ENCODE results near the gene GMNC.
"Not testable (repeated sequence)": the region's sequence is repeated elsewhere in the genome, so short reads cannot be mapped to it uniquely, and the experiment has no call there.

The GMNC gene, protein sequence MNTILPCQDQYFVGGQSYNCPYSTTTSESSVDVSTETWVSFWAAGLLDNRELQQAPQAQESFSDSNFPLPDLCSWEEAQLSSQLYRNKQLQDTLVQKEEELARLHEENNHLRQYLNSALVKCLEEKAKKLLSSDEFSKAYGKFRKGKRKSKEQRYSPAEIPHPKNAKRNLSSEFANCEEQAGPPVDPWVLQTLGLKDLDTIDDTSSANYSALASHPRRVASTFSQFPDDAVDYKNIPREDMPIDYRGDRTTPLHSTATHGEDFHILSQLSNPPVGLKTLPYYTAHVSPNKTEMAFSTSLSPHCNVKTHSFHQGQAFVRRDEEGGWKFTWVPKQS

DNA sequence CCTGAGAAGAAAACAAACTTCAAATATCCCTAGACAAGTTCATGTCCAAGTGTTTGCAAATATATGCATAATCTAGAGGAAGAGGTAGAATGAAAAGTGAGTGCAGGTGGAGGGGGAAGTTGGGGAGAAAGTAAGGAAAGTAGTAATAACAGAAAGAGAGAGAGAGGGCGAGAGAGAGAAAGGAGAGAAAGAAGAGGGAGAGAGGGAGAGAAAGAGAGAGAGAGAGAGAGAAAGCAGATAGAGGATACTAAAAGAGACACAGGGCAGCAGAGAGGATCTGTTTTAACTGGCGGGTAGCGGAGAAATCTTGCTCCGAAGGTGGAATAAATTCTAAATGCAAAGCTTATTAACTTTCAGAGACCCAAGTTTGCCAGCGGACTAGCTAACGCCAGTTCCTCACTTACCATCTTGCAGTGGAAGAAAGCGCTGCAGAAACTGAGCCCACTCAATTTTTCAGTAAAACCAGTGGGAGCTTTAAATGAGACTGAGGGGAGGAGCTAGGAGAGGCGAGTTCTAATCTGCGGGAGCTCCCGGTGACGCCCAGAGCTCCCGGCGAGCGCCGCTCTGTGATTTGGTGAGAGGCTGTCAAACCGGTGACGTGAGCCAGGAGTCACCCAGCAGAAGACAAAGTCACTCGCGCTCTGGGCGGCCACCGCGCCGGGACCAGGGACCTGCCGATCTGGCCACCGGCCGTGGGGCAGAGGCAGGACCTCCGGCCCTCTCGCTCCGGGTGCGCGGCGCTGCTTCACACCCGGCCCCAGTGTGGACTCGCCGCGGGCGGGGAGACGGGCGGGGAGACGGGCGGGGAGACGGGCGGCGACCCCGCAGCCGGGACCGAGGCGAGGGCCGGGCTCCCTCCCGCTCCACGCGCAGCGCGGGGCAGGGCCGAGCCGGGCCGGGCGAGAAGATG, at the start of gene GMNC:
GMNC (minus strand) TSS at position 486 of the 910 bp plus-strand sequence; CDS start at position 407, 79 bp downstream.
- peak; percentile 10 for DNase-seq

DNA sequence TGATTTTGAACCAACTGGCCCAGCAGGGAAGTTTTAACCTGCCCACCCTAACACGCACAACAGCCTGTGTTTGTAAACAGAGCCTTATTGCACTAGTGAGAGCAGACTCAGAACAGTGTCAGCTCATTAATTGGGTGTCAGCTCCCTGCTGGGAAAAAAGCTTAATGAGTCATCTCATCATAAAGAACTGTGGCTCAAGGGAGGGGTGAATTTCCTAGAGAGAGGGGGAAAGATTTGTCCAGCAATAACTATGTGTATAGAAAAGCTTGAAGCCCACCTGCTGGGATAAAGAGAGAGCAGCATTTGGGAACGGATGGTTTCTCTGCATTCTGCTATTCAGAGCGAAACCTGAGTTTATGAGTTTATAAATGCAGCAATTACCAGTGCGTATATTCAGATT, 48.9 kb upstream of the GMNC start:
- no peak for DNase-seq

DNA sequence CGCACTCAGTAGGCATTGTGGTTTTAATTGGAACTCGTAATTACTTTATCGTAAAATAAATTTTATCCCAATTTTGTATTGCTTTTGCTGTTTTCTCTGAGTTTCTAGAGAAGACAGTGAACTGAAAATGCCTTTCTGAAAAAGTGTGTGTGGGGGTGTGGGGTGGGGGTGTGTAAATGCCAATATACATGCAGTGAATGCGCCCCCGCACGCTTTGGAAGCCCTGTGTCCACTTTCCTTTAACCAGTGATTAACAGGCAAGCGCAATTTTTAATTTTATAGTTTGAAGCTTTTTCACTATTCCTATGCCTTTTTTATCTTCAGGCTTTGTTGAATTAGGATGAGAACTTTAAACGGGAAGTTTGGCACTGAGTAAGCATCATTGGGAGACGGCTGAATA, 47.4 kb upstream of the GMNC start:
- no peak for DNase-seq

DNA sequence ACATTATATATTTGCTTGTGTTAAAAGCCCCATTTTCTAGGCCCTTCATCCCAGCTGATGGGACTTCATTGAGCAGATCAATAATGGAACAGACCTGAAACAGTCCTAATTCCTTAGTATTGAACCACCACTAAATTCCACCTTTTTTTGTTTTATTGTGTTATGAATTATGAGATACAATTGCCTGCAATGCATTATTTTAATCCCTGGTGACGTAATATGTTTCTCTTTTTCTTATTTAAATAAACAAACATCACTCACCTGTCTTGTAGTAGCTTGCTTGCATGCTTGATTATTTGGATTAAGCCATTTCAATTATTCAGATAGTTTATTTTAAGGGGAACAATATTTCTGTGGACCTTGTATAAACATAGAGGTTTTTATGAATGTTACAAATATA, 40.7 kb upstream of the GMNC start:
- no peak for DNase-seq

DNA sequence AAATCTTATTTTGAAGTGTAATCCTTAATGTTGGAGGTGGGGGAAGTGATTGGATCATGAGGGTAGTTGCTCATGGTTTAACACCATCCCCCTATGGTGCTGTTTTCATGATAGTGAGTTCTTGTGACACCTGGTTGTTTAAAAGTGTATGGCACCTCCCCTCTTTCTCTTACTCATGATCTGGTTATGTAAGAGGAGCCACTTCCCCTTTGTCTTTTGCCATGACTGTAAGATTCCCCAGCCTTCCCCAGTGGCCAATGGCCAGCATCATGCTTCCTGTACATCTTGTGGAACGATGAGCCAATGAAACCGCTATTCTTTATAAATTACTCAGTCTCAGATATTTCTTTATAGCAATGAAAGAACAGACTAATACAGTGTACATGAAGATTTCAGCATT, 39.8 kb upstream of the GMNC start:
- DNase-seq = no peak

DNA sequence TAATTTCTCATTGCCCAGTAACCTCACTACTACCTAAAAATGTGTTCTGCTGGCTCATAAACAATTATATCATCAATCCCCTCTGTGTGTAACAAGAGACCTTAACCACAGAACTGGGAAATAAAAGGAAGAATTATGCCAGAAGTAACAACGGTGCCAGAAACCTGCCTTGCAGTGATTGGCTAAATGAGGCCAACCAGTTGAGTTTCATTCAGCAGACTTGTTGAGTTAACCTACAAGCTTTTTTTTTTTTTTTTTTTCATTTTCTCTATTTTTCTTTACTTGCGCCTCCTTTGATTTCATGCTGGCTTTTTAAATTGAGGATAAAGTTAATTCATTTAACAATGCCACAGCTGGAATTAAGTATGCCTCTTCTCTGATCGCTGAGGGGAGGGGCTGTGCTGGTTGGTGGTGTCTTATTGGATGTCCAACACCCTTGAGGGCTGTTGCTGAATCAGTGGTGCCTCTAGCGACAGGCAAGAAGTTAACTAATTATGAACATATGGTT, 30.0 kb upstream of the GMNC start:
- DNase-seq = no peak

DNA sequence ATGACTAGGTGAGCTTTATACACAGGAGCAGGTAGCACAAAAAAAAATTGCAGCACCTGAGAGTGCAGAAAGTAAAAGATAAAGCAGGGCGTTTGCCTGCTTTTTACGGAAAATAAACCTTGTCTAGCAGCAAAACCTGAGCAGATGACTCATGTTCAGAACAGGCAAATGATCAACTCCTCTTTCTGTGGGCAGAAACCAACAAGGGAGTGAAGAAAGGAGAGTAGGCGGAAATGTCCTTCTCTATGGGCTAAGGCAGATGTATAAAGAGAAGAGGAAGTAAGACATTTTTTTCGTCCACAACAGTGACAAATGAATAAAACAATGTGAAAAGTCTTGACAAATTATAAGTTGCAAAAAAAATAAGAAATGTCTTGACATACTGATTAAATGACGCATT, 24.5 kb upstream of the GMNC start:
- DNase-seq = no peak

DNA sequence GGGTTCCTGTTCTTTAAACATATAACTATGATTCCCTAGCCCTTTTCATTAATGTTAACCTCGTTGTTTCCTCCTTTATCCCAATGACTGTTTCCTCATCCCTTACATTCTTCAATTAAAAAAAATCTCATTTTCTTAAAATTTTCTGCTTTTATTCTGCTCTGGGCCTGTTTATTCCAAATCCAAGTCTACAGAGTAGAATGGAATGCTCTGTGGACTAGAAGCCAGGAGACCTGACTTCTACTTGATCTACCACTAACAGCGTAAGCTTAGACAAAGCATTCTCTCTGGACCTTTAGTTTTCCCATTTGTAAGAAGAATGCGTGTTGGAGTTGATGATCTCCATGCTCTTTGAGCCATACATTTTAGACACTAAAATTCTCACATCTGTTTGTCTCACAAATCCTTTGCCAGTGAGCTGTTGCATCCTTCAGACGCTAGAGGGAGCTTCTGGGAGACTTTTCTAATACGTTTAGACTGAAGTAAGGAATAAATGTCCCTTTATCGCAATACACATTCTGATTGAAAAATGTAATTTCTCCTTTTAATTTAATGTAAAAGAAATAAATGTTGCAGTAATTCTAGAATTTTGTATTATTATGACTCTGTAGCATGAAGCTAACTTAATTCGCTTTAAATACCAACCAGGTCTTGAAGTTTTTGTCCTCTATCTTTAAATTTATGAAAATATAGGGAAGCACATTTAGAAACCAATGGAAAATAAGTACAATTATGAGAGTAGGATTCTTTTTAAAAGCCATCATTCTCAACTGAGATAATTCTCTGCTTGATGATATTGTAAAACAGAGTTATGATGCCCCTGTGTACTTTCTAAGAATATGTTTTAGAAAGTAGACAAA, 21.7 kb upstream of the GMNC start:
- DNase-seq = no peak

DNA sequence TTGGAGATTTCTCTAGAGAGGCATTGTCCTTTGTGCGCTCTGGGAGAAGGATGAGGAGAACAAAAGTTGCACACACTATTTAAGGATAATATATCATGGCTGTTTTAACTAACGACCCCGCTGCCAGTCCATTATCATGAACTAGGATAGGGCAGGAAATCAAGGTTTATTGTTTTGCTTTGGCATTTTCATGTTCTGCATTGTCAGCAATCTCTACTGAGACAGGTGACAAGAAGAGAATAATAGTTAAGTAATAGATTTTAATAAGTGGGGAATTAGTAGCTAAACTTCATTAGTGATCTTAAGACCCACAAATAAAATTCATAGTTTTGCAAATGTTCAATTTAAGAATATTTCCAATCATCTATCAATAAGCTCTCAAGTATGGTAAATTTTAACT, 20.6 kb upstream of the GMNC start:
- DNase-seq = no peak

DNA sequence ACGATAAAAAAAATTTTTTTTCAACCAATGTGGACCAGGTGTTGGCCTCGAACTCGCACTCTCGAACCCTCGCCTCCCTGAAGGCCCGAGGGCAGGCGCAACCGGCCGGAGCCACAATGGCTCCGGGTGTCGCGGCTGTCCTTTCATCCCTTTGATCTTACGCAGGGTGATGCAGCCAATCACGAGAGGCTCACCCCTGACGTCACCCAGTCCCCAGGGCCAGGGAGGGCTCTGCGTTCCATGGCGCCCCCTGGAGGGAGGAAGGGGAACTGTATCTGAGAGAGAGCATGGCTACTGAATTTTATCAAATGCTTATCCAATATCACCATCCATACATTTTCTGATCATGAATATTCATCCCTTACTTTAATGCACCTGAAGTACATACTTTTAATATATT, 15.4 kb upstream of the GMNC start:
- no peak for DNase-seq

DNA sequence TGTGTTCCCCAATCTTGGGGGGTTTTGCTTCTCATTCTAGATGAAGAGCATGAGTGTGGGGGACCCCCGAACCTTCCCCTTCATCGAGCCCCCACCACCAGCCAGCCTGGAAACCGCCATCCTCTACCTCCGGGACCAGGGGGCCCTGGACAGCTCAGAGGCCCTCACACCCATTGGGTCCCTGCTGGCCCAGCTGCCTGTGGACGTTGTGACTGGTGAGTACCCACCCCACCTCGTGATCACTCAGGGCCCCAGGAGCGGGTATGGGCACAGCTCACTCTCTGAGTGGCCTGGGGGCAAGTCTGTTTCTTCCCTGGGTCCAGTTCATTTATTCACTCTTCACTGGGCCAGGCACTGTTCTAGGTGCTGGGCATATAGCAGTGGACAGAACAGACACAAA, 13.9 kb upstream of the GMNC start:
- not testable (repeated sequence) for DNase-seq

DNA sequence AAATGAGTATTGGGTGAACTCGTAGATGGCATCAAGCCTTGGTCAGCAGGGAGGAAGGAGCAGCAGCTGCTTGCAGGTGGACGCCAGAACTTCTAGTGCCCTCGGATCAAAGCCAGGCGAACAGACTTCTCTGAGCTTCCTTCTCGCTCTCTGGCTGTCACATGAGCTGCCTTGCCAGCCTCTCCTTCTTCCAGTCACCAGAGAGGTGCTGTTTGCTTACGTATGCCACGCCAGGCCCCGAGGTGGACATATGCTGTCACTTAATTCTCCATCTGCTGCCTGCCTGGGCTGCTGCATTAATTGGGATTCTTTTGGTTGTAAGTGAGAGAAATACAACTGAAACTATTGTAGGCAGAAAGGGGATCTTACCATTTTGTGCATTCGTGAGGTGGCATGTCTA, 12.6 kb upstream of the GMNC start:
- DNase-seq = not testable (repeated sequence)

DNA sequence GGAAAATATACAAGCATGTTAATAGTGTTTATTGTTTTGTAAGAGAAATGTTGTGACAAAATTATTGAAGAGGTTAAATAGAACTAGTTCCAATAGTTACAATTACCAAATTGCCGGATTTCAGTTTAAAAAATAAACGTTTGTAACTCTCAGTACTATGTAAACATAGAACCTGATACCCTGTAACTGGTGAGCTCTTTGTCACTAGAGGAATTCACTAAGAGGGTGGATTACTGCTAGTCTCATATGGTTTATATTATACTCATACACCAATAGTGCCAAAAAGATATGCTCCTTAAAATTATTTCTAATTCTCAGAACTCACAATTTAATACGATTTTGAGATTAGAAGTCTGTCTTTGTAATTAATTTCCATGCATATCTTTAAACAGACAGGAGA, 7.6 kb upstream of the GMNC start:
- no peak for DNase-seq

DNA sequence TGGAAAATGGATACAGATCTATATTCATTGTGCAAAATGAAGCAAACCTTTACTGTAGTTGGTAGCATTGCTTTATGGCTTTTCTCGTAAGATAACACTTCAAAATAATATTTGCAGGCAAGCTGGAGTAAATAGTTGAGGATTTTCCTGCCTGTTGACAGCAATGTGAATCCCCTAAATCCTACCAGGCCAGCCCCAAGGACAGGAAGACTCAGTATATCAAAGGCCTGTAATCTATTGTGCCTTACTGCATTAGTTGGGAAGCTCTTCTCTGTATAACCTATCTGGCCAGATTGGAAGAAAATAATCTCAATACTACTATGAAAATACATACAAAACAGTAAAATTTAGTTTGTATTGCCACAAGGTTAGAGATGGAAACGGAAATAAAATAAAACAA, 4.6 kb upstream of the GMNC start:
- DNase-seq = no peak

DNA sequence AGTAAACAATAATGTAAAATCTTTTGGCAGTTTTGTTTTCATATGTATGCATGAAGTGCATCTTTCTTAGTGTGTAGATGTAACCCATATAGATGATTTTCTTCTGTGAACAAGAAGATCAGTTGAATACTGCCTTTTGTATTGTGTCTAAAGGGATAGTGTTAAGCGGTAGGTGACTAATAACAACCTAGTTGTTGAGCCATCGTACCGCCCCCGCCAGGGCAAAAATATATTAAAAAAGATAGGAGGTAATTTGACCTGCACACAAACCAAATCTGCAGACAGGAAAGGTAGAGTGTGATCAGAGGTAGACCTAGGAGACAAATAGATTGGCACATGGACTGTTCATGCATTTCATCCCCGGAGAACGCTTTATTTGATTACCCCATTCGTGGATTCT, 3.3 kb upstream of the GMNC start:
- no peak for DNase-seq

DNA sequence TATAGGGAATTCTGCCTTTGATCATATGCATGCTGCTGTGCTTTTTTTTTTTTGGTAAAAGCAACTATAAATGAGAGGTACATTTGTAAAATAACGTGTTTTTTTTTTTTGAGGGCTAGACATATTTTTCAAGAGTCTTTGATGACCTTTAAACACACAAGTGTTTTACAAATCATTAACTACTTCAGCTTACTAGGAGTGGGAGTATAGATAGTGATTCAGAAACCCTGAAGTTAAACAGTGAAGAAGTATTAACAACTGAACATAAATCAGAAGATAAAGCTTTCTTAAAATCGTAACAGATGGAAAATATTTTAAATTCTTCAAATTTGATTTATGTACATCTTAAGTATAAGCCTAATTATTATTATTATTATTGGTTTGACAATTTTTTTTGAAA, 2.9 kb upstream of the GMNC start:
- DNase-seq = no peak

DNA sequence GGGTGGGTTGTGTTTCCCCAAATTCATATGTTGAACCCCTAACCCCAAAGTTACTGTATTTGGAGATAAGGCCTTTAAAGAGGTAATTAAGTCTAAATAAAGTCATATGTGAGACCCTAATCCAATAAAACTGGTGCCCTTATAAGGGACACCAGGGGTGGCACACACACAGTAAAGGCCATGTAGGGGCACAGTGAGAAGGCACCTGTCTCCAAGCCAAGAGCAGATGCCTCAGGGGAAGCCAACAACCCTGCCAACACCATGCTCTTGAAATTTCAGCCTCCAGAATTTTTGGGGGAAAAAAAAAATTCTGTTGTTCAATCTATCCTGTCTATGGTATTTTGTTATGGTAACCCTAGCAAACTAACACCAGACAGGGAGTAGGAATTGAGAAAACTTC, 1.5 kb upstream of the GMNC start:
- DNase-seq = no peak

DNA sequence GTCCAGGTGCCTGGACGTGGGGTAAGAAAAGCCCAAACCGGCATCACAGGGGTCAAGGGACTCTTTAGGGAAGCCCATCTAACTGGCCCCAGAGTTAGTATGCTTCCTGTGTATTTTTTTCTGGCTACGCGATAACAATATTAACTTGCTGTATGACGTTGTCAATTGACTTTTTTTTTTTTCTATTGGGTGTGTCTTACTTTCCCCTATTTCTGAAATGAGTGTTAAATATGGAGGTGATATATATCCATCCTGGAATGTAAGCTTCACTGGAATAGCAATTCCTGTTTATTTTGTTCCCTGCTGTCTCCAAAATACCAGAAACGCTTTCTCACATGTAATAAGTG, 598 bp upstream of the GMNC start:
- DNase-seq = no peak

DNA sequence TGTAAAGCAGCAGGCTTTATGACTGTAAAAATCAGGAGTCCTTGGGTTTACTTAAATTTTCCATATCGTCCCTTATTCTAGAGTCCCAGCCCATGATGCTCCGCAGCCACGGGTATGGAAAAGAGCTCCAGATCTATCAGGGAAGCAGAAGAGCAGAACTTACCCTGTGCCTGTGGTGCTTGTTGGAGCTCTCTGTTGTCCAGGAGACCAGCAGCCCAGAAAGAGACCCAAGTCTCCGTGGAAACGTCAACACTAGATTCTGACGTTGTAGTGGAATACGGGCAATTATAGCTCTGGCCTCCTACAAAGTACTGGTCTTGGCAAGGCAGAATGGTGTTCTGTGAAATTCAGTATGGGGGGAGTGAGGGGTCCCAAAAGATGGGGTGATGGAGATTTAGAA, 2.0 kb downstream of the GMNC start:
- DNase-seq = no peak

DNA sequence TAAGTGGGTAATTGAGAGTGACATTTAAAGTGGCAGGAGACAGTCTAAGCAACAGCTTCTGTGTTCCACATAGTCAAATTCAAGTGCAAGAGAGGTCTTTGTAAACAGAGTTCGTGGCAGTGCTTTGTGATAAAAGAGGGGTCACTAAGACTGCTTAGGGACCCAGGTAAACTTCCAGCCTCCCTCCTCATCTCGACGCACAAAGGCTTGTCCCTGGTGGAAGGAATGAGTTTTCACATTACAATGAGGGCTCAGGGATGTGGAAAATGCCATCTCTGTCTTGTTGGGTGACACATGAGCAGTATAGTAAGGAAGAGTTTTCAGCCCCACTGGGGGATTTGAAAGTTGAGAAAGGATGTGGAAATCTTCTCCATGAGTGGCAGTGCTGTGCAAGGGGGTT, 7.3 kb downstream of the GMNC start:
- no peak for DNase-seq

DNA sequence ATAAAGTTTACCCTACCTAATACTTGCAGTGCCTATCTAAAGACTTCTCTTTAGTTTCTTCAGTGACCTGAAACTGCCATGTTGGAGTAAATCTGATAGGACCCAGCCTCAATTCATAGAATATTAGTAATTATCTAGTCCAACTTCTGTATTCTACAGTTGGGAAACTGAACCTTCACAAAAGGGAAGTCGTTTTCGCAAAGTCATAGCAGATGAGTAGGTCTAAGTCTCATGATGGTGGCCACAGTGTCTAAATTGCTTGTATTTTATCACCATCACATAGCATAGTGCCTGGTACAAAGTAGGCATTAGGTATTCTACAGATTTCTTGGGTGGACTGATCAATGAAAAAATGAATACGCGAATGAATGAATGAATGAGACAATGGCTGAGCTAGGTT, 8.4 kb downstream of the GMNC start:
- no peak for DNase-seq

DNA sequence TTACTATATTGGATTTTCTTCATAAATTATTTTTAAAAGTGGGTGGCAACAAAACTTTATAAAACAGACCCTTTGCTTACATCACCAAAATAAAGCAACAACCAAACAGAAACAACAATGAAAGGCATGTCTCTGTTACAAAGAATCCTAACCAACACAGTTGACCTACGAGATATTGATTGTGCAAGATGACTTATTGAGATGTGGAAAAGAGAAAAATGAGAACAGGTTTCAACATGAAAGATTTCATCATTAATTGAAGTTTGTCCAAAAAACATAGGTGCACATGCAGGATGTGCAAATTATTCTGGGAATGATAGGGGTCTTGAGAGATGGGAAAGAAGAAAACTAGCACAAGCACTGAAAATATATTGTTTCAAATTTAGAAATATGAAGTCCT, 9.0 kb downstream of the GMNC start:
- no peak for DNase-seq

DNA sequence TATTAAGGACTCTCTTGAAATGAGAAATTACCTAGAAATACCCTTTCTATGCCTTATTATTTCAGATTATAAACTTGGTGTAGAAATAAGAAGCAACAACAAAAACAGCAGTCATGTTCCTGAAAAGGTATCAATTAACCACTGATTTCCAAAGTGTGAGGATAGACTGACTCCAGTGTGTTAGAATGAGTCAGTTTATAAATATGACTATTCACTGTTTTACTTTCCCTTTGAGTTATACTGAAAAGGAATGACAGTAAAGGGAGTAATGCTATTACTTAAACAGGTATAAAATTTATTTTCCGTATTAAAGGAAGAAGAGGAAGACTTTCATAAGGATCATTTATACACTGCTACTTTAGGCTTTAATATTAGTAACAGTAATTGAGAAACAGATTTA, 12.9 kb downstream of the GMNC start:
- no peak for DNase-seq
